GM12892 (cell line): ENCODE data around the gene NEGR1.

Experiments
- DNase-seq: peaks from one replicate; pipeline ENCODE4 v3.0.0; 2011; ENCODE audit not compliant: insufficient read length
- FAIRE-seq: peaks from 2 replicates; lab custom pipeline; 2011; peaks lifted over from hg19 to GRCh38; lab: Jason Lieb, UNC
- POLR2A ChIP-seq: IDR thresholded peaks from 2 replicates; pipeline ENCODE4 v1.6.1; 2011; ENCODE audit warnings: low read depth, low read length, control low read depth
- POLR2AphosphoS5 ChIP-seq: IDR thresholded peaks from 2 replicates; pipeline ENCODE4 v1.6.1; 2011; ENCODE audit warnings: low read depth, low read length, control low read depth
- TAF1 ChIP-seq: IDR thresholded peaks from 2 replicates; pipeline ENCODE4 v1.6.1; 2011; ENCODE audit warnings: low read depth, mild to moderate bottlenecking, control low read depth, low read length, borderline replicate concordance

The NEGR1 gene

GRCh38 chr1:71738910-71739309, 543.4 kb downstream of the NEGR1 start:
- DNase-seq: no peak
- FAIRE-seq: no peak
- TF ChIP-seq POLR2AphosphoS5 (no peak), TAF1 (no peak), POLR2A (no peak)

GRCh38 chr1:71738256-71738655, 544.1 kb downstream of the NEGR1 start:
- DNase-seq (no peak), FAIRE-seq (no peak)
- TF ChIP-seq POLR2AphosphoS5 (no peak), POLR2A (no peak), TAF1 (no peak)

GRCh38 chr1:71737768-71738167, 544.6 kb downstream of the NEGR1 start:
- TF ChIP-seq TAF1 (no peak), POLR2AphosphoS5 (no peak), POLR2A (no peak)
- FAIRE-seq: no peak

GRCh38 chr1:71733121-71733520, 549.2 kb downstream of the NEGR1 start:
- FAIRE-seq (no peak), DNase-seq (no peak)
- no peak for TF ChIP-seq TAF1

More at GRCh38 chr1:71737768-71738167, 544.6 kb downstream of the NEGR1 start:
- no peak for DNase-seq

GRCh38 chr1:71721532-71721931, 560.8 kb downstream of the NEGR1 start:
- TF ChIP-seq TAF1 (no peak), POLR2AphosphoS5 (no peak), POLR2A (no peak)
- no peak for DNase-seq
- FAIRE-seq: no peak

- no peak for FAIRE-seq
- DNase-seq: no peak
- no peak for TF ChIP-seq POLR2A
- no peak for TF ChIP-seq TAF1
- TF ChIP-seq POLR2AphosphoS5: no peak
Measured at GRCh38 chr1:71719330-71719729, 563.0 kb downstream of the NEGR1 start.

GRCh38 chr1:71717186-71717585, 565.2 kb downstream of the NEGR1 start:
- TF ChIP-seq POLR2AphosphoS5 (no peak), POLR2A (no peak), TAF1 (no peak)
- FAIRE-seq (no peak), DNase-seq (no peak)

GRCh38 chr1:71711456-71711855, 570.9 kb downstream of the NEGR1 start:
- no peak for DNase-seq
- no peak for FAIRE-seq
- no peak for TF ChIP-seq POLR2AphosphoS5
- TF ChIP-seq TAF1: no peak
- TF ChIP-seq POLR2A: no peak

GRCh38 chr1:71706029-71706671, 576.2 kb downstream of the NEGR1 start:
- DNase-seq (no peak), FAIRE-seq (no peak)
- TF ChIP-seq POLR2AphosphoS5 (no peak), POLR2A (no peak), TAF1 (no peak)

- no peak for FAIRE-seq
- no peak for DNase-seq
- TF ChIP-seq POLR2A: no peak
- TF ChIP-seq TAF1: no peak
- no peak for TF ChIP-seq POLR2AphosphoS5
Measured at GRCh38 chr1:71698186-71698585, 584.2 kb downstream of the NEGR1 start.

GRCh38 chr1:71695821-71696220, 586.5 kb downstream of the NEGR1 start:
- DNase-seq (no peak), FAIRE-seq (no peak)
- no peak for TF ChIP-seq TAF1
- TF ChIP-seq POLR2A: no peak
- TF ChIP-seq POLR2AphosphoS5: no peak

GRCh38 chr1:71695084-71695483, 587.3 kb downstream of the NEGR1 start:
- no peak for FAIRE-seq
- TF ChIP-seq POLR2AphosphoS5 (no peak), POLR2A (no peak), TAF1 (no peak)
- DNase-seq: no peak

GRCh38 chr1:71693581-71693980, 588.8 kb downstream of the NEGR1 start:
- FAIRE-seq (no peak), DNase-seq (no peak)
- TF ChIP-seq POLR2A (no peak), POLR2AphosphoS5 (no peak), TAF1 (no peak)

GRCh38 chr1:71689635-71690034, 592.7 kb downstream of the NEGR1 start:
- DNase-seq (no peak), FAIRE-seq (no peak)
- TF ChIP-seq POLR2AphosphoS5: no peak
- no peak for TF ChIP-seq TAF1
- TF ChIP-seq POLR2A: no peak
